ENCODE measurements around the gene RFNG. TPM values are rescaled to one million over a fixed set of nuclear protein-coding genes. Genes with fewer than 3 reads are reported as not detected.
A peak's percentile ranks its signal among the peaks of the same experiment; 100 is the strongest.

The RFNG gene
- total and polyA plus RNA-seq, 2 of the 13 experiments (the other 11 are each of a cell fraction or from before 2014, with no cell fraction given): 61.4 to 64.0 TPM

DNA sequence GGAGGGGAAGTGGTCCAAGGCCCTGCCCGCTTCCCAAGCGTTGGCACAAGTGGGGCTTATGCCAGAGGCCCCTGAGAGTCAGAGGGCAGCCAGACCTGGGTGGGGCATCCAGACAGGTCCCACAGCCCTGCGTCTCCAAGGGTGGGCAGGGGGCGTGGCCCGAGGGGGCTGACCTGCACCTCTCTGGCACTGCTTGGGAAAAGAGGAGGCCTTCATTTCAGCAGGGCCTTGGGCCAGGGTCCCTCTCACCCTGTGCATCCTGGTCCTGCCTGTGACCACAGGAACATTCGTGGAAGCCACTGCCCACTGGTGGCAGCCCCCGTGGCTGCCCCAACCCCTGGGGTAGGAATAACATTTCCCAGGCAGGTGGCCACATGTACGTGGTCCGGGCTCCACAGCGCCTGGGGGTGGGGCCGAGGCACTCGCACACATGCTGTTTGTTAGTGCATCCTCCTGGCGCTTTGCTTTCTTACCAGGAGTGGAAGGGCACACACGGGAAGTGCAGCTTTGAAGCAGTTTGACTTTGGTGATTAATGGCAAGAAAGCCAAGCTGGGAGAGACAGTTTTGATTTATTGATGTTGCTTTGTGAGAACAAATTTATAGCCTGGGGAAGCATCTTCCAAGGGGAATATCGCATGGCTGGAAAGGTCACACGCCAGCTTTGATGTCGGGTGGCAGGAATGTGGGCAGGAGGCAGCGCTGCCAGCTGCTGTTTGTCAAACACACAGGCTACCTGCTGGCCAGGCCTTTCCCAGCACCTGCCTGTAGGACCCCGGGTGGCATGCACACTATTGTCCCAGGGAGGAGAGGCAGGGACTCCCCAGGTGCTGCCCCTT, 33.2 kb downstream of the RFNG start (continued):
- no peak for TF ChIP-seq NR2C2 (CRISPR knock-in tag; IDR thresholded peaks at IDR 0.05; ENCODE audit: borderline replicate concordance)
- TF ChIP-seq PTBP1 (IDR thresholded peaks at IDR 0.05; ENCODE audit: low read depth, low read length, poor library complexity, severe bottlenecking): no peak
- no peak for TF ChIP-seq ZFP62 (CRISPR knock-in tag; IDR thresholded peaks at IDR 0.05)
- TF ChIP-seq, protein P1, sequence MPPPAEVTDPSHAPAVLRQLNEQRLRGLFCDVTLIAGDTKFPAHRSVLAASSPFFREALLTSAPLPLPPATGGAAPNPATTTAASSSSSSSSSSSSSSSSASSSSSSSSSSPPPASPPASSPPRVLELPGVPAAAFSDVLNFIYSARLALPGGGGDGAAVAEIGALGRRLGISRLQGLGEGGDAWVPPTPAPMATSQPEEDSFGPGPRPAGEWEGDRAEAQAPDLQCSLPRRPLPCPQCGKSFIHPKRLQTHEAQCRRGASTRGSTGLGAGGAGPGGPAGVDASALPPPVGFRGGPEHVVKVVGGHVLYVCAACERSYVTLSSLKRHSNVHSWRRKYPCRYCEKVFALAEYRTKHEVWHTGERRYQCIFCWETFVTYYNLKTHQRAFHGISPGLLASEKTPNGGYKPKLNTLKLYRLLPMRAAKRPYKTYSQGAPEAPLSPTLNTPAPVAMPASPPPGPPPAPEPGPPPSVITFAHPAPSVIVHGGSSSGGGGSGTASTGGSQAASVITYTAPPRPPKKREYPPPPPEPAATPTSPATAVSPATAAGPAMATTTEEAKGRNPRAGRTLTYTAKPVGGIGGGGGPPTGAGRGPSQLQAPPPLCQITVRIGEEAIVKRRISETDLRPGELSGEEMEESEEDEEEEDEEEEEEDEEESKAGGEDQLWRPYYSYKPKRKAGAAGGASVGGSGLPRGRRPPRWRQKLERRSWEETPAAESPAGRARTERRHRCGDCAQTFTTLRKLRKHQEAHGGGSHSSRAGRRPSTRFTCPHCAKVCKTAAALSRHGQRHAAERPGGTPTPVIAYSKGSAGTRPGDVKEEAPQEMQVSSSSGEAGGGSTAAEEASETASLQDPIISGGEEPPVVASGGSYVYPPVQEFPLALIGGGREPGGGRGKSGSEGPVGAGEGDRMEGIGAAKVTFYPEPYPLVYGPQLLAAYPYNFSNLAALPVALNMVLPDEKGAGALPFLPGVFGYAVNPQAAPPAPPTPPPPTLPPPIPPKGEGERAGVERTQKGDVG (CRISPR knock-in tag; IDR thresholded peaks at IDR 0.05; ENCODE audit: borderline replicate concordance): no peak; the same call in 1 of the 2 replicates
- no peak for TF ChIP-seq ZNF10 (CRISPR knock-in tag; IDR thresholded peaks at IDR 0.05; ENCODE audit: borderline replicate concordance, low read depth)
- TF ChIP-seq, protein P2, sequence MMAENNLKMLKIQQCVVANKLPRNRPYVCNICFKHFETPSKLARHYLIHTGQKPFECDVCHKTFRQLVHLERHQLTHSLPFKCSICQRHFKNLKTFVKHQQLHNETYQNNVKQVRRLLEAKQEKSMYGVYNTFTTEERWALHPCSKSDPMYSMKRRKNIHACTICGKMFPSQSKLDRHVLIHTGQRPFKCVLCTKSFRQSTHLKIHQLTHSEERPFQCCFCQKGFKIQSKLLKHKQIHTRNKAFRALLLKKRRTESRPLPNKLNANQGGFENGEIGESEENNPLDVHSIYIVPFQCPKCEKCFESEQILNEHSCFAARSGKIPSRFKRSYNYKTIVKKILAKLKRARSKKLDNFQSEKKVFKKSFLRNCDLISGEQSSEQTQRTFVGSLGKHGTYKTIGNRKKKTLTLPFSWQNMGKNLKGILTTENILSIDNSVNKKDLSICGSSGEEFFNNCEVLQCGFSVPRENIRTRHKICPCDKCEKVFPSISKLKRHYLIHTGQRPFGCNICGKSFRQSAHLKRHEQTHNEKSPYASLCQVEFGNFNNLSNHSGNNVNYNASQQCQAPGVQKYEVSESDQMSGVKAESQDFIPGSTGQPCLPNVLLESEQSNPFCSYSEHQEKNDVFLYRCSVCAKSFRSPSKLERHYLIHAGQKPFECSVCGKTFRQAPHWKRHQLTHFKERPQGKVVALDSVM (CRISPR knock-in tag; IDR thresholded peaks at IDR 0.05): no peak
- TF ChIP-seq, protein P3, sequence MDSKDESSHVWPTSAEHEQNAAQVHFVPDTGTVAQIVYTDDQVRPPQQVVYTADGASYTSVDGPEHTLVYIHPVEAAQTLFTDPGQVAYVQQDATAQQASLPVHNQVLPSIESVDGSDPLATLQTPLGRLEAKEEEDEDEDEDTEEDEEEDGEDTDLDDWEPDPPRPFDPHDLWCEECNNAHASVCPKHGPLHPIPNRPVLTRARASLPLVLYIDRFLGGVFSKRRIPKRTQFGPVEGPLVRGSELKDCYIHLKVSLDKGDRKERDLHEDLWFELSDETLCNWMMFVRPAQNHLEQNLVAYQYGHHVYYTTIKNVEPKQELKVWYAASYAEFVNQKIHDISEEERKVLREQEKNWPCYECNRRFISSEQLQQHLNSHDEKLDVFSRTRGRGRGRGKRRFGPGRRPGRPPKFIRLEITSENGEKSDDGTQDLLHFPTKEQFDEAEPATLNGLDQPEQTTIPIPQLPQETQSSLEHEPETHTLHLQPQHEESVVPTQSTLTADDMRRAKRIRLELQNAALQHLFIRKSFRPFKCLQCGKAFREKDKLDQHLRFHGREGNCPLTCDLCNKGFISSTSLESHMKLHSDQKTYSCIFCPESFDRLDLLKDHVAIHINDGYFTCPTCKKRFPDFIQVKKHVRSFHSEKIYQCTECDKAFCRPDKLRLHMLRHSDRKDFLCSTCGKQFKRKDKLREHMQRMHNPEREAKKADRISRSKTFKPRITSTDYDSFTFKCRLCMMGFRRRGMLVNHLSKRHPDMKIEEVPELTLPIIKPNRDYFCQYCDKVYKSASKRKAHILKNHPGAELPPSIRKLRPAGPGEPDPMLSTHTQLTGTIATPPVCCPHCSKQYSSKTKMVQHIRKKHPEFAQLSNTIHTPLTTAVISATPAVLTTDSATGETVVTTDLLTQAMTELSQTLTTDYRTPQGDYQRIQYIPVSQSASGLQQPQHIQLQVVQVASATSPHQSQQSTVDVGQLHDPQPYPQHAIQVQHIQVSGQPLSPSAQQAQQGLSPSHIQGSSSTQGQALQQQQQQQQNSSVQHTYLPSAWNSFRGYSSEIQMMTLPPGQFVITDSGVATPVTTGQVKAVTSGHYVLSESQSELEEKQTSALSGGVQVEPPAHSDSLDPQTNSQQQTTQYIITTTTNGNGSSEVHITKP (CRISPR knock-in tag; IDR thresholded peaks at IDR 0.05; ENCODE audit: low read depth): no peak
- TF ChIP-seq ZNF430 (CRISPR knock-in tag; IDR thresholded peaks at IDR 0.05): no peak
- TF ChIP-seq ZNF644 (CRISPR knock-in tag; IDR thresholded peaks at IDR 0.05; ENCODE audit: low read depth): no peak
- TF ChIP-seq, protein P4, sequence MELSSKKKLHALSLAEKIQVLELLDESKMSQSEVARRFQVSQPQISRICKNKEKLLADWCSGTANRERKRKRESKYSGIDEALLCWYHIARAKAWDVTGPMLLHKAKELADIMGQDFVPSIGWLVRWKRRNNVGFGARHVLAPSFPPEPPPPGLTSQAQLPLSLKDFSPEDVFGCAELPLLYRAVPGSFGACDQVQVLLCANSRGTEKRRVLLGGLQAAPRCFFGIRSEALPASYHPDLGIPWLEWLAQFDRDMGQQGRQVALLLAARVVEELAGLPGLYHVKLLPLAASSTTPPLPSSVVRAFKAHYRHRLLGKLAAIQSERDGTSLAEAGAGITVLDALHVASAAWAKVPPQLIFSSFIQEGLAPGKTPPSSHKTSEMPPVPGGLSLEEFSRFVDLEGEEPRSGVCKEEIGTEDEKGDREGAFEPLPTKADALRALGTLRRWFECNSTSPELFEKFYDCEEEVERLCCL (CRISPR knock-in tag; IDR thresholded peaks at IDR 0.05; ENCODE audit: borderline replicate concordance): no peak
- no peak for TF ChIP-seq ZNF367 (CRISPR knock-in tag; IDR thresholded peaks at IDR 0.05; ENCODE audit: borderline replicate concordance)
- no peak for TF ChIP-seq FOXK1 (CRISPR knock-in tag; IDR thresholded peaks at IDR 0.05; ENCODE audit: borderline replicate concordance, low read depth)
- TF ChIP-seq, protein P5, sequence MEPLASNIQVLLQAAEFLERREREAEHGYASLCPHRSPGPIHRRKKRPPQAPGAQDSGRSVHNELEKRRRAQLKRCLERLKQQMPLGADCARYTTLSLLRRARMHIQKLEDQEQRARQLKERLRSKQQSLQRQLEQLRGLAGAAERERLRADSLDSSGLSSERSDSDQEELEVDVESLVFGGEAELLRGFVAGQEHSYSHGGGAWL (CRISPR knock-in tag; IDR thresholded peaks at IDR 0.05): peak; percentile 58; the same call in 1 of the 2 replicates
- TF ChIP-seq POLR2G (IDR thresholded peaks at IDR 0.05; ENCODE audit: low read depth, low read length): peak; percentile 27
- no peak for TF ChIP-seq ZNF382 (CRISPR knock-in tag; IDR thresholded peaks at IDR 0.05; ENCODE audit: borderline replicate concordance)
- TF ChIP-seq POLR2AphosphoS2 (IDR thresholded peaks at IDR 0.05; ENCODE audit: low read depth, low read length): peak; percentile 74; the same call in 1 of the 2 replicates
- no peak for TF ChIP-seq NCOA1 (CRISPR knock-in tag; IDR thresholded peaks at IDR 0.05)
